ENCODE measurements around the gene PLEKHA1. TPM values are rescaled to one million over a fixed set of nuclear protein-coding genes. Genes with fewer than 3 reads are reported as not detected.

PLEKHA1 gene
- total RNA-seq, 1 experiment from 2014 or later: 30.6 TPM

- Histone ChIP-seq H3K79me2 (ENCODE audit: insufficient read depth, low read length) (no peaks in the 10 kb centered on the region), H3K4me1 (ENCODE audit: control insufficient read depth in 1 of 2, insufficient read depth in 2 of 2, low read length in 2 of 2) (peaks cover 7 to 13% of the 10 kb centered on the region in 2 experiments; a peak in 3 of 4 replicates), H2AFZ (ENCODE audit: low read depth, low read length, poor library complexity, severe bottlenecking) (peak overlapping the region; percentile 25), H3K27ac (ENCODE audit: low read depth, low read length) (no peak overlapping the region), H4K20me1 (ENCODE audit: insufficient read depth) (no peaks in the 10 kb centered on the region), H3K4me3 (replicated peaks in 1 of 2; ENCODE audit: low read depth in 1 of 2, low read length in 2 of 2) (no peak overlapping the region), H3K27me3 (ENCODE audit: insufficient read depth, low read length) (peaks cover 26% of the 10 kb centered on the region; the same call in 1 of the 2 replicates), H3K9ac (ENCODE audit: low read length) (no peak overlapping the region), H3K36me3 (ENCODE audit: control insufficient read depth in 1 of 2, insufficient read depth in 2 of 2, low read length in 2 of 2) (no peaks in the 10 kb centered on the region), H3K9me2 (ENCODE audit: insufficient read depth) (no peaks in the 10 kb centered on the region), H3K4me2 (ENCODE audit: low read length) (peak overlapping the region; percentile 44), H3K9me3 (ENCODE audit: control insufficient read depth in 1 of 2, insufficient read depth in 1 of 2, low read depth in 1 of 2, low read length in 2 of 2) (no peaks in the 10 kb centered on the region)
- ChIA-PET CTCF (interaction anchor here (1.1 to 2.9 kb wide), 4 partner anchors 26 to 170 kb away, joined by 3 to 7 read pairs (median 5); no protein-coding TSS in a partner anchor), POLR2A (interaction anchor here (0.8 kb wide), 1 partner anchor 13 kb away, joined by 3 read pairs; no protein-coding TSS in a partner anchor), RAD21 (ENCODE audit: low non-redundant PET in 1 of 2, low total read pairs in 2 of 2, uncharacterized antibody in 2 of 2, unreplicated experiment in 2 of 2) (no interaction called here)
- no TSS peak for BruUV-seq (replicated peaks)
- intact Hi-C loops (cut with micrococcal nuclease): no loop called here
- no peak for DNase-seq (ENCODE audit: low read depth, low spot score)
- TF ChIP-seq SIN3A (IDR thresholded peaks at IDR 0.05; ENCODE audit: low read depth) (no peak), FOSL1 (IDR thresholded peaks at IDR 0.05; ENCODE audit: low read depth) (no peak), EGR1 (IDR thresholded peaks at IDR 0.05; ENCODE audit: low read depth) (no peak), ZNF274 (IDR thresholded peaks at IDR 0.05; ENCODE audit: low read depth, low read length) (no peak), EZH2 (IDR thresholded peaks at IDR 0.05) (no peak), MAX (IDR thresholded peaks at IDR 0.05) (no peak), TCF7L2 (IDR thresholded peaks at IDR 0.05; ENCODE audit: borderline replicate concordance, extremely low read depth, insufficient read depth, insufficient read length) (no peak), CBX3 (IDR thresholded peaks at IDR 0.05; ENCODE audit: low read depth) (no peak), EZH2phosphoT487 (IDR thresholded peaks at IDR 0.05; ENCODE audit: borderline replicate concordance) (no peak), ZBTB33 (IDR thresholded peaks at IDR 0.05; ENCODE audit: extremely low read depth, insufficient replicate concordance, low read length) (no peak), SP1 (IDR thresholded peaks at IDR 0.05; ENCODE audit: low read depth) (no peak), JUND (IDR thresholded peaks at IDR 0.05) (no peak), YY1 (IDR thresholded peaks at IDR 0.05; ENCODE audit: extremely low read depth, insufficient replicate concordance, low read depth, low read length) (no peak), SRF (IDR thresholded peaks at IDR 0.05; ENCODE audit: low read depth) (no peak), POLR2A (IDR thresholded peaks at IDR 0.05; ENCODE audit: borderline replicate concordance, extremely low read depth, insufficient read depth, insufficient read length) (no peak)
- TF ChIP-seq, protein P1, sequence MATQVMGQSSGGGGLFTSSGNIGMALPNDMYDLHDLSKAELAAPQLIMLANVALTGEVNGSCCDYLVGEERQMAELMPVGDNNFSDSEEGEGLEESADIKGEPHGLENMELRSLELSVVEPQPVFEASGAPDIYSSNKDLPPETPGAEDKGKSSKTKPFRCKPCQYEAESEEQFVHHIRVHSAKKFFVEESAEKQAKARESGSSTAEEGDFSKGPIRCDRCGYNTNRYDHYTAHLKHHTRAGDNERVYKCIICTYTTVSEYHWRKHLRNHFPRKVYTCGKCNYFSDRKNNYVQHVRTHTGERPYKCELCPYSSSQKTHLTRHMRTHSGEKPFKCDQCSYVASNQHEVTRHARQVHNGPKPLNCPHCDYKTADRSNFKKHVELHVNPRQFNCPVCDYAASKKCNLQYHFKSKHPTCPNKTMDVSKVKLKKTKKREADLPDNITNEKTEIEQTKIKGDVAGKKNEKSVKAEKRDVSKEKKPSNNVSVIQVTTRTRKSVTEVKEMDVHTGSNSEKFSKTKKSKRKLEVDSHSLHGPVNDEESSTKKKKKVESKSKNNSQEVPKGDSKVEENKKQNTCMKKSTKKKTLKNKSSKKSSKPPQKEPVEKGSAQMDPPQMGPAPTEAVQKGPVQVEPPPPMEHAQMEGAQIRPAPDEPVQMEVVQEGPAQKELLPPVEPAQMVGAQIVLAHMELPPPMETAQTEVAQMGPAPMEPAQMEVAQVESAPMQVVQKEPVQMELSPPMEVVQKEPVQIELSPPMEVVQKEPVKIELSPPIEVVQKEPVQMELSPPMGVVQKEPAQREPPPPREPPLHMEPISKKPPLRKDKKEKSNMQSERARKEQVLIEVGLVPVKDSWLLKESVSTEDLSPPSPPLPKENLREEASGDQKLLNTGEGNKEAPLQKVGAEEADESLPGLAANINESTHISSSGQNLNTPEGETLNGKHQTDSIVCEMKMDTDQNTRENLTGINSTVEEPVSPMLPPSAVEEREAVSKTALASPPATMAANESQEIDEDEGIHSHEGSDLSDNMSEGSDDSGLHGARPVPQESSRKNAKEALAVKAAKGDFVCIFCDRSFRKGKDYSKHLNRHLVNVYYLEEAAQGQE (IDR thresholded peaks at IDR 0.05; ENCODE audit: low read depth): no peak
- ATAC-seq: no peak
Observed at GRCh38 chr10:122468307-122468925, 93.9 kb downstream of the PLEKHA1 start.
